ENCODE data around the gene MLLT6.

DNA sequence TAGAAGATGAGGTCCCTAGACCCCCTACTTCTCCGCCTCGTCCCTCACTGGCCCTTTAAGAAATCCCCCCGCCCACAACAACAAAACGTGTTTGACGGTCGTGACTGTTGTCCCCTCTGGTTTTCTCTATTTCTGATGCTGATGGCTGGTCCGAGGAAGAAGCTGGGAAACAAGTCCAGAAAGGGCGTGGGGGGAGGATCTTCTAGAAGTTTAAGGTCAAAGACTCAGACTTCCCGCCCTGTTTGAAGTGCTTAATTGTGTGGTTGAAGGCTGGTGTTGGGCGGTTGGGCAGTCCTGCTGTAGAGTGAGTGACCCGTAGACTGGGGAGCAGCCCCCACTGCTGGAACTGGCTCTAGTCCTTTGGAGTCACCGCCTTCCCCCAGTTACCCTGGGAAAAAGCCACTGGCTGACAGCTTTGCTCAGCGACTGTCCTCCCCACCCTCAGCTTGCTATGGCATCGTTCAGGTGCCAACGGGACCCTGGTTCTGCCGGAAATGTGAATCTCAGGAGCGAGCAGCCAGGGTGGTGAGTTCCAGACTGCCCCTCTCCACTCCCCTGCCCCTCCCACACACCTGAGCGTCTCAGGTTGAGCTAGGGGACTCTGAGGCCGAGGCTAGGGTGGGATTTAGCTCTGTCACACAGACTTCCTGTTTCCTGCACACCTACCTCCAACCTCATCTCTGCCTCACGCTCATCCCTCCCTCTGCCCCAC lies 1.6 kb downstream of the MLLT6 start:
- TF ChIP-seq, protein P1, sequence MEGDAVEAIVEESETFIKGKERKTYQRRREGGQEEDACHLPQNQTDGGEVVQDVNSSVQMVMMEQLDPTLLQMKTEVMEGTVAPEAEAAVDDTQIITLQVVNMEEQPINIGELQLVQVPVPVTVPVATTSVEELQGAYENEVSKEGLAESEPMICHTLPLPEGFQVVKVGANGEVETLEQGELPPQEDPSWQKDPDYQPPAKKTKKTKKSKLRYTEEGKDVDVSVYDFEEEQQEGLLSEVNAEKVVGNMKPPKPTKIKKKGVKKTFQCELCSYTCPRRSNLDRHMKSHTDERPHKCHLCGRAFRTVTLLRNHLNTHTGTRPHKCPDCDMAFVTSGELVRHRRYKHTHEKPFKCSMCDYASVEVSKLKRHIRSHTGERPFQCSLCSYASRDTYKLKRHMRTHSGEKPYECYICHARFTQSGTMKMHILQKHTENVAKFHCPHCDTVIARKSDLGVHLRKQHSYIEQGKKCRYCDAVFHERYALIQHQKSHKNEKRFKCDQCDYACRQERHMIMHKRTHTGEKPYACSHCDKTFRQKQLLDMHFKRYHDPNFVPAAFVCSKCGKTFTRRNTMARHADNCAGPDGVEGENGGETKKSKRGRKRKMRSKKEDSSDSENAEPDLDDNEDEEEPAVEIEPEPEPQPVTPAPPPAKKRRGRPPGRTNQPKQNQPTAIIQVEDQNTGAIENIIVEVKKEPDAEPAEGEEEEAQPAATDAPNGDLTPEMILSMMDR (IDR thresholded peaks at IDR 0.05), result no peak
- peak; percentile 1 for TF ChIP-seq EZH2 (IDR thresholded peaks at IDR 0.05)
- no peak for TF ChIP-seq EZH2phosphoT487 (IDR thresholded peaks at IDR 0.05)
